Progenitor cell of endocrine pancreas (in vitro differentiated cells): ENCODE measurements around the gene TRAF6. TPM values are rescaled to one million over a fixed set of nuclear protein-coding genes. Genes with fewer than 3 reads are reported as not detected.

Source experiments
- DNase-seq: peaks from one replicate; pipeline ENCODE4 v3.0.0; 2021; ENCODE audit warnings: low spot score; ENCODE audit not compliant: unreplicated experiment
- H3K27ac Mint-ChIP-seq: 2 replicates; pipeline ENCODE4 v1.8.0; 2021; ENCODE audit warnings: mild to moderate bottlenecking, moderate library complexity, mixed read lengths
- H3K27me3 Mint-ChIP-seq: 2 replicates; pipeline ENCODE4 v1.8.0; 2021; ENCODE audit warnings: mixed read lengths
- H3K36me3 Mint-ChIP-seq: 2 replicates; pipeline ENCODE4 v1.8.0; 2022; ENCODE audit warnings: mixed read lengths; ENCODE audit not compliant: insufficient read depth
- H3K4me1 Mint-ChIP-seq: 2 replicates; pipeline ENCODE4 v1.8.0; 2021; ENCODE audit warnings: low read depth, mixed read lengths
- H3K4me3 Mint-ChIP-seq: 2 replicates; pipeline ENCODE4 v1.8.0; 2021; ENCODE audit warnings: low read depth, mild to moderate bottlenecking, moderate library complexity, mixed read lengths
- H3K9me3 Mint-ChIP-seq: 2 replicates; pipeline ENCODE4 v1.8.0; 2021; ENCODE audit warnings: low read depth, mixed read lengths
- total RNA-seq: library from RNA; stranded (reverse); gene quantifications from 2 replicates; pipeline ENCODE4 v1.2.1, GENCODE V29; 2021
- TF ChIP-seq, protein P1 (sequence below): fragments of 200-600 bp; sonication (generic); IDR thresholded peaks from one replicate; pipeline ENCODE4 v1.5.0; 2021; ENCODE audit warnings: antibody characterized with exemption, mild to moderate bottlenecking; ENCODE audit not compliant: unreplicated experiment

The TRAF6 gene
- total RNA-seq, 1 donor from 2014 or later = 15.1 TPM

GRCh38 chr11:36501236-36501635 is 8.8 kb downstream of the TRAF6 start:
- peaks cover 3% of the 10 kb centered on the region for H3K4me1 Mint-ChIP-seq
- no peak overlapping the region for H3K27ac Mint-ChIP-seq
- no peaks in the 10 kb centered on the region for H3K27me3 Mint-ChIP-seq
- no peak overlapping the region for H3K4me3 Mint-ChIP-seq
- no peak for DNase-seq
- TF ChIP-seq, protein P1, sequence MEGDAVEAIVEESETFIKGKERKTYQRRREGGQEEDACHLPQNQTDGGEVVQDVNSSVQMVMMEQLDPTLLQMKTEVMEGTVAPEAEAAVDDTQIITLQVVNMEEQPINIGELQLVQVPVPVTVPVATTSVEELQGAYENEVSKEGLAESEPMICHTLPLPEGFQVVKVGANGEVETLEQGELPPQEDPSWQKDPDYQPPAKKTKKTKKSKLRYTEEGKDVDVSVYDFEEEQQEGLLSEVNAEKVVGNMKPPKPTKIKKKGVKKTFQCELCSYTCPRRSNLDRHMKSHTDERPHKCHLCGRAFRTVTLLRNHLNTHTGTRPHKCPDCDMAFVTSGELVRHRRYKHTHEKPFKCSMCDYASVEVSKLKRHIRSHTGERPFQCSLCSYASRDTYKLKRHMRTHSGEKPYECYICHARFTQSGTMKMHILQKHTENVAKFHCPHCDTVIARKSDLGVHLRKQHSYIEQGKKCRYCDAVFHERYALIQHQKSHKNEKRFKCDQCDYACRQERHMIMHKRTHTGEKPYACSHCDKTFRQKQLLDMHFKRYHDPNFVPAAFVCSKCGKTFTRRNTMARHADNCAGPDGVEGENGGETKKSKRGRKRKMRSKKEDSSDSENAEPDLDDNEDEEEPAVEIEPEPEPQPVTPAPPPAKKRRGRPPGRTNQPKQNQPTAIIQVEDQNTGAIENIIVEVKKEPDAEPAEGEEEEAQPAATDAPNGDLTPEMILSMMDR = no peak
- H3K36me3 Mint-ChIP-seq = peaks cover 20% of the 10 kb centered on the region
- no peaks in the 10 kb centered on the region for H3K9me3 Mint-ChIP-seq

DNA sequence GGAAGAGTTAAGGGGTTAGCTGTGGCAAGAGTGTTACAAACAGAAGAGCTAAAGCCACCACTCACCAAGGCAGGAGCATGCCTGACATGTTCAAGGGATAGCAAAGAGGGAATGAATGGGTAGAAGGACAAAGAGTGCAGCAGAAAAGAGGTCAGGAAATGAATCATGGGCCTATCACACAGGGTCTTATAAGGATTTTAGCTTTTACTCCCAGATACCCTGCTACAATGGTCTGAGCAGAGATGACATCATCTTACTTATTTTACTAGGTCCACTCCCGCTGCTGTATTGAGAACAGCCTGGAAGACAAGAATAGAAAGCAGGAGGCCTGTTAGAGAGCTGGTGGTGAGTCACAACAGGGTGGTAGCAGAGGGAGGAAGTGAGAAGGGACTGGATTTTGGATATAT is 9.8 kb downstream of the TRAF6 start:
- no peaks in the 10 kb centered on the region for H3K27me3 Mint-ChIP-seq

DNA sequence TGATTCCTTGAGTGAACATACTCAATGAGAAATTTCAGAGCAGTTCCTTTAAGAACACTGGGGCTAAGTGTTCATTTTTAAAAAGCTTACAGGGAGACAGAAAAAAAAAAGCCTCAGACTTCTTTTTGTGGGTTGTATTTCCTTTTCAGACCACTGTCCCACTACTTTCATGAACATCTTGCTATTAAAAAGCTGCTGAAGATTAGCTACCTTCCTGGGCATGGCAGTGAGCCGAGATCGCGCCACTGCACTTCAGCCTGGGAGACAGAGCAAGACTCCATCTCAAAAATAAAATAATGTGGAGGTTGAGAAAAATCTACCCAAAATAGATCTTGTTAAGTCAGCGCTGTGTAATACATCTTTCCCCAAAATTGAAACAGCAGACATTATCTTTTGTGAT is 10.8 kb downstream of the TRAF6 start:
- no peaks in the 10 kb centered on the region for H3K9me3 Mint-ChIP-seq
- H3K27me3 Mint-ChIP-seq = no peaks in the 10 kb centered on the region
- TF ChIP-seq, protein P1 = no peak
- no peak for DNase-seq
- peaks cover 18% of the 10 kb centered on the region for H3K36me3 Mint-ChIP-seq
- peaks cover 3% of the 10 kb centered on the region for H3K4me1 Mint-ChIP-seq
- H3K27ac Mint-ChIP-seq = no peak overlapping the region
- no peak overlapping the region for H3K4me3 Mint-ChIP-seq

More for the DNA sequence above, 9.8 kb downstream of the TRAF6 start:
- peaks cover 3% of the 10 kb centered on the region for H3K4me1 Mint-ChIP-seq
- no peak overlapping the region for H3K4me3 Mint-ChIP-seq
- H3K36me3 Mint-ChIP-seq = peaks cover 20% of the 10 kb centered on the region
- TF ChIP-seq, protein P1 = no peak
- DNase-seq = no peak
- no peaks in the 10 kb centered on the region for H3K9me3 Mint-ChIP-seq
- peak overlapping the region; percentile 17 for H3K27ac Mint-ChIP-seq

- H3K27me3 Mint-ChIP-seq = no peaks in the 10 kb centered on the region
- H3K4me3 Mint-ChIP-seq = no peak overlapping the region
- no peak for DNase-seq
- H3K4me1 Mint-ChIP-seq = peaks cover 3% of the 10 kb centered on the region
- H3K36me3 Mint-ChIP-seq = peaks cover 16% of the 10 kb centered on the region
- H3K27ac Mint-ChIP-seq = no peak overlapping the region
- TF ChIP-seq, protein P1 = no peak
- H3K9me3 Mint-ChIP-seq = no peaks in the 10 kb centered on the region
These were observed 11.4 kb downstream of the TRAF6 start for GRCh38 chr11:36498721-36499120.

- Mint-ChIP-seq H3K27me3 (no peaks in the 10 kb centered on the region), H3K36me3 (peaks cover 20% of the 10 kb centered on the region), H3K27ac (no peak overlapping the region), H3K4me3 (no peak overlapping the region), H3K4me1 (no peaks in the 10 kb centered on the region), H3K9me3 (no peaks in the 10 kb centered on the region)
- no peak for DNase-seq
- TF ChIP-seq, protein P1 = no peak
These were observed 16.7 kb downstream of the TRAF6 start for GRCh38 chr11:36493332-36493731.
